B cell (primary cell): ENCODE results near the gene TM4SF5.

Experiments used
- EZH2 ChIP-seq: IDR thresholded peaks from 2 replicates; pipeline ENCODE4 v1.6.1; 2012; ENCODE audit warnings: borderline replicate concordance, low read depth, mild to moderate bottlenecking, moderate library complexity, low read length; ENCODE audit not compliant: insufficient read depth, poor library complexity, severe bottlenecking
- TF ChIP-seq, protein P1 (sequence below): fragments of 200-600 bp; IDR thresholded peaks from one replicate; pipeline ENCODE4 v1.8.0; 2022; ENCODE audit warnings: antibody characterized with exemption, mild to moderate bottlenecking

DNA sequence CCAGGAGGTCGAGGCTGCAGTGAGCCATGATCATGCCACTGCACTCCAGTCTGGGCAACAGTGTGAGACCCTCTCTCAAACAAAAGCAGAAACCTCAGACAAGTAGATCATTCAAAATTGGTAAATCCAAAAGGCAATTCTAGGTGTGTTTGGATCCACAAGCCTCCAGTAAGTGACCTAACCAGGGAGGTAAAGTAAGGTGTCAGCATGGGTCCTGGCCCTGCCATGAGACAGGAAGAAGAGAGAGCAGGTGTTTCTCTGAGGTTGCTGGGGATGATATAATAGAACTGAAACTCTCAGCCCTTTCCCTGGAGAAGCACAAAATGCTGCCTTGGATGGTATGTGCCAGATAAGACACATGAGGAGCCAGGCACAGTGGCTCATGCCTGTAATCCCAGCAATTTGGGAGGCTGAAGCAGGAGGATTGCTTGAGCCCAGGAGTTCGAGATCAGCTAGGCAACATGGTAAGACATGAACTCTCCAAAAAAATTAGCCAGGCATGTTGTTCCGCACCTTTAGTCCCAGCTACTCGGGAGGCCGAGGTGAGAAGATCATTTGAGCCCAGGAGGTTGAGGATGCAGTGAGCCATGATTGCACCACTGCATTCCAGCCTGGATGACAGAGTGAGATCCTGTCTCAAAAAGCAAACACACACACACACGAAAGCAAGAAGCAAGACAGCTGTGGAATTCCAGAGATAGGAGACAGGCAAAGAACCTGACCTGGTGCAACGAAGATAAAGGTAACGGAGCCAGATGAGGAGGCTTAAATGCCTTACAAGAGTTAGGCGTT, 6.5 kb downstream of the TM4SF5 start:
- TF ChIP-seq, protein P1, sequence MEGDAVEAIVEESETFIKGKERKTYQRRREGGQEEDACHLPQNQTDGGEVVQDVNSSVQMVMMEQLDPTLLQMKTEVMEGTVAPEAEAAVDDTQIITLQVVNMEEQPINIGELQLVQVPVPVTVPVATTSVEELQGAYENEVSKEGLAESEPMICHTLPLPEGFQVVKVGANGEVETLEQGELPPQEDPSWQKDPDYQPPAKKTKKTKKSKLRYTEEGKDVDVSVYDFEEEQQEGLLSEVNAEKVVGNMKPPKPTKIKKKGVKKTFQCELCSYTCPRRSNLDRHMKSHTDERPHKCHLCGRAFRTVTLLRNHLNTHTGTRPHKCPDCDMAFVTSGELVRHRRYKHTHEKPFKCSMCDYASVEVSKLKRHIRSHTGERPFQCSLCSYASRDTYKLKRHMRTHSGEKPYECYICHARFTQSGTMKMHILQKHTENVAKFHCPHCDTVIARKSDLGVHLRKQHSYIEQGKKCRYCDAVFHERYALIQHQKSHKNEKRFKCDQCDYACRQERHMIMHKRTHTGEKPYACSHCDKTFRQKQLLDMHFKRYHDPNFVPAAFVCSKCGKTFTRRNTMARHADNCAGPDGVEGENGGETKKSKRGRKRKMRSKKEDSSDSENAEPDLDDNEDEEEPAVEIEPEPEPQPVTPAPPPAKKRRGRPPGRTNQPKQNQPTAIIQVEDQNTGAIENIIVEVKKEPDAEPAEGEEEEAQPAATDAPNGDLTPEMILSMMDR = no peak
- no peak for TF ChIP-seq EZH2
